H9 (cell line): Measurements from ENCODE around the gene TMCC1. TPM values are rescaled to one million over a fixed set of nuclear protein-coding genes. Genes with fewer than 3 reads are reported as not detected.

Experiments
- DNase-seq: peaks from one replicate; pipeline ENCODE4 v3.0.0-alpha.2; 2017
- H2AFZ ChIP-seq: one replicate; pipeline ENCODE4 v1.6.1; 2013; ENCODE audit warnings: mild to moderate bottlenecking, low read length, control low read depth, moderate library complexity
- H2AK5ac ChIP-seq: 2 replicates; pipeline ENCODE4 v1.6.1; 2013; ENCODE audit warnings: low read length, control low read depth, mixed read lengths; ENCODE audit not compliant: insufficient read length
- H2BK120ac ChIP-seq: one replicate; pipeline ENCODE4 v1.6.1; 2013; ENCODE audit warnings: low read depth, mild to moderate bottlenecking, low read length, control low read depth, inconsistent platforms; ENCODE audit not compliant: poor library complexity, severe bottlenecking
- H2BK12ac ChIP-seq: 2 replicates; pipeline ENCODE4 v1.6.1; 2013; ENCODE audit warnings: low read length, control low read depth, mixed read lengths, low read depth; ENCODE audit not compliant: insufficient read length
- H2BK15ac ChIP-seq: 2 replicates; pipeline ENCODE4 v1.6.1; 2013; ENCODE audit warnings: low read depth, low read length, control low read depth
- H2BK20ac ChIP-seq: one replicate; pipeline ENCODE4 v1.6.1; 2013; ENCODE audit warnings: low read depth, mild to moderate bottlenecking, low read length, control low read depth, inconsistent platforms; ENCODE audit not compliant: poor library complexity, severe bottlenecking
- H2BK5ac ChIP-seq: 2 replicates; pipeline ENCODE4 v1.6.1; 2013; ENCODE audit warnings: low read length, control low read depth, mixed read lengths; ENCODE audit not compliant: insufficient read length
- H3K14ac ChIP-seq: 2 replicates; pipeline ENCODE4 v1.6.1; 2013; ENCODE audit warnings: low read length, control low read depth; ENCODE audit not compliant: insufficient read depth
- H3K18ac ChIP-seq: 2 replicates; pipeline ENCODE4 v1.6.1; 2013; ENCODE audit warnings: low read depth, mild to moderate bottlenecking, mixed read lengths, low read length, control low read depth; ENCODE audit not compliant: insufficient read length
- H3K23ac ChIP-seq: 2 replicates; pipeline ENCODE4 v1.6.1; 2013; ENCODE audit warnings: low read length, control low read depth, mixed read lengths, low read depth; ENCODE audit not compliant: insufficient read length
- H3K23me2 ChIP-seq: 2 replicates; pipeline ENCODE4 v1.6.1; 2013; ENCODE audit warnings: low read depth, mild to moderate bottlenecking, mixed read lengths, low read length, control low read depth; ENCODE audit not compliant: insufficient read length, poor library complexity, severe bottlenecking
- H3K27ac ChIP-seq: 2 replicates; pipeline ENCODE4 v1.5.1; 2013; ENCODE audit warnings: low read length, control low read depth, mixed read lengths, low read depth; ENCODE audit not compliant: insufficient read length
- H3K27me3 ChIP-seq: 2 replicates; pipeline ENCODE4 v1.6.1; 2013; ENCODE audit warnings: low read length, control low read depth, inconsistent platforms; ENCODE audit not compliant: insufficient read depth
- H3K4ac ChIP-seq: 2 replicates; pipeline ENCODE4 v1.6.1; 2013; ENCODE audit warnings: low read depth, mild to moderate bottlenecking, control low read depth, inconsistent platforms, low read length, moderate library complexity
- H3K4me1 ChIP-seq: 2 replicates; pipeline ENCODE4 v1.6.1; 2013; ENCODE audit warnings: low read length, control low read depth, inconsistent platforms; ENCODE audit not compliant: insufficient read depth
- H3K4me2 ChIP-seq: 2 replicates; pipeline ENCODE4 v1.6.1; 2013; ENCODE audit warnings: low read length, control low read depth, mixed read lengths; ENCODE audit not compliant: insufficient read length, insufficient read depth
- H3K56ac ChIP-seq: 2 replicates; pipeline ENCODE4 v1.6.1; 2013; ENCODE audit warnings: low read depth, mild to moderate bottlenecking, mixed read lengths, low read length, control low read depth; ENCODE audit not compliant: insufficient read length
- H3K79me1 ChIP-seq: 2 replicates; pipeline ENCODE4 v1.6.1; 2013; ENCODE audit warnings: low read depth, mild to moderate bottlenecking, moderate library complexity, low read length, control low read depth, inconsistent platforms; ENCODE audit not compliant: insufficient read depth, poor library complexity, severe bottlenecking
- H3K79me2 ChIP-seq: 2 replicates; pipeline ENCODE4 v1.6.1; 2013; ENCODE audit warnings: low read length, control low read depth, inconsistent platforms; ENCODE audit not compliant: insufficient read depth
- H3K9ac ChIP-seq: 2 replicates; pipeline ENCODE4 v1.6.1; 2013; ENCODE audit warnings: low read length, control low read depth, mixed read lengths; ENCODE audit not compliant: insufficient read length; ENCODE audit errors: extremely low read depth
- H3K9me3 ChIP-seq: one replicate; pipeline ENCODE4 v1.6.1; 2013; ENCODE audit warnings: low read depth, low read length, inconsistent platforms; ENCODE audit not compliant: control insufficient read depth
- H3T11ph ChIP-seq: one replicate; pipeline ENCODE4 v1.6.1; 2013; ENCODE audit warnings: mild to moderate bottlenecking, low read length, control low read depth, inconsistent platforms
- H4K20me1 ChIP-seq: one replicate; pipeline ENCODE4 v1.6.1; 2013; ENCODE audit not compliant: control insufficient read depth, insufficient read length, insufficient read depth
- H4K5ac ChIP-seq: 2 replicates; pipeline ENCODE4 v1.6.1; 2013; ENCODE audit warnings: low read depth, mild to moderate bottlenecking, mixed read lengths, low read length, control low read depth; ENCODE audit not compliant: insufficient read length
- H4K8ac ChIP-seq: replicated peaks from 2 replicates; pipeline ENCODE4 v1.6.1; 2013; ENCODE audit warnings: low read length, control low read depth, mixed read lengths, low read depth; ENCODE audit not compliant: insufficient read length
- H4K91ac ChIP-seq: 2 replicates; pipeline ENCODE4 v1.6.1; 2013; ENCODE audit warnings: low read depth, mild to moderate bottlenecking, moderate library complexity, mixed read lengths, low read length, control low read depth; ENCODE audit not compliant: insufficient read length
- H3K27ac Mint-ChIP-seq, 3 experiments: 2 replicates in 2 of 3; 3 replicates in 1 of 3; pipeline ENCODE4 v1.8.0; 2020 to 2021; ENCODE audit warnings: mixed read lengths in 3 of 3, mild to moderate bottlenecking in 1 of 3, moderate library complexity in 1 of 3
- H3K27me3 Mint-ChIP-seq: 2 replicates; pipeline ENCODE4 v1.8.0; 2021; ENCODE audit warnings: low read depth, mild to moderate bottlenecking, moderate library complexity, mixed read lengths
- H3K36me3 Mint-ChIP-seq, 3 experiments: 2 replicates in 2 of 3; 3 replicates in 1 of 3; pipeline ENCODE4 v1.8.0; 2020 to 2021; ENCODE audit warnings: low read depth in 3 of 3, mixed read lengths in 3 of 3; ENCODE audit not compliant: insufficient read depth in 1 of 3
- H3K4me1 Mint-ChIP-seq, 2 experiments: 2 replicates each; pipeline ENCODE4 v1.8.0; 2020; ENCODE audit warnings: mixed read lengths in 2 of 2
- H3K4me3 Mint-ChIP-seq, 2 experiments: 2 replicates in 1 of 2; 3 replicates in 1 of 2; pipeline ENCODE4 v1.8.0; 2020 to 2021; ENCODE audit warnings: mild to moderate bottlenecking in 2 of 2, mixed read lengths in 2 of 2, moderate library complexity in 1 of 2
- H3K9me3 Mint-ChIP-seq, 2 experiments: 2 replicates in 1 of 2; 3 replicates in 1 of 2; pipeline ENCODE4 v1.8.0; 2020; ENCODE audit warnings: mild to moderate bottlenecking in 2 of 2, mixed read lengths in 2 of 2, moderate library complexity in 1 of 2
- WGBS: extraction: QIAGEN DNeasy Blood & Tissue Kit; methylation state at CpG from one replicate; pipeline ENCODE4 v1.1.7; 2013; ENCODE audit warnings: missing lambda C conversion rate, low lambda C conversion rate, mixed read lengths; ENCODE audit not compliant: insufficient read length; ENCODE audit errors: extremely low coverage; 5-methylcytosine and 5-hydroxymethylcytosine counted together
- total RNA-seq: library from RNA; stranded (reverse); gene quantifications from 2 replicates; pipeline ENCODE4 v1.2.1, GENCODE V29; 2021
- TF ChIP-seq, protein P1 (sequence below): fragments of 200-600 bp; sonication (generic); conservative IDR thresholded peaks from 3 replicates; pipeline ENCODE4 v1.8.0; 2021; ENCODE audit warnings: antibody characterized with exemption, mild to moderate bottlenecking

The TMCC1 gene
- total RNA-seq, 1 experiment from 2014 or later: 24.4 TPM

DNA sequence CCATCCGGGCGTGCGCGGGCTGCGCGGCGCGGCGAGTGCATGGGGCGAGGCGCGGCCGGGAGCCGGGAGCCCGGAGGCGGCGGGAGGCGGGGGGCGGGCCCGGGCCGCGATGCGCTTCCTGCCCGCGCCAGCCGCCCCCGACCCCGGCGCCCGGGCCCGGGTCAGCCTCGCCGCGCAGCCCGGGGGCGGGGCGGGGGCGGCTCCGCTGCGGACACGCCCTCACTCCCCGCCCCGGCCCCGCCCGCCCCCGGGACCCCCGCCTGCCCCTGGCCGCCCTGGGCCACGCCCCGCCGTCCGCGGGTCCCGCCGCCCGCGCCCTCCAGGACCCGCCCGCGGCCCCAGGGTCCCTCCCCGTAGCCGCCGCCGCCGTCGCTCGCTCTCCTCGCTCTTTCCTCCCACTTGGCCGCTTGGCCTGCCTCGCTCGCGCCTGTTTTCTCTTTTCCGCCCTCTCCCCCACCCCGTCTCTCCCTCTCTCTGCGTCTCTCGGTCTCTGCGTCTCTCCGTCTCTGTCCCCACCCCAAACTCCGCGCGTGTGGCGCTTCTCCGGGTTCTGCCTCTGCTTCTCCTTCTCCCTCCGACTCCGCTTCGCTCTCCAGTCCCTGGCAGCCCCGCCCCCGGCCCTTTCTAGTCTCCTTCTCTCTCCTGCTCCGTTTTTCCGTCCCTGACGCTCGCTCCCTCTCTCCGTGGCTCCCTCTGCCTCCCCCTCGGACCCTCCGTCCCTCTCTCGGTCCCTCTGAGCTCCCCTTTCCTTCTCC lies 286.7 kb downstream of the TMCC1 start, which contains the start of gene PLXND1:
PLXND1 (minus strand) TSS at position 41 of the 755 bp plus-strand sequence; CDS start at position 4, 37 bp downstream.
- Histone ChIP-seq H2BK20ac (no peak within 1 kb of the TSS), H3K23me2 (peaks cover 12% of the 10 kb centered on the region), H4K5ac (no peak within 1 kb of the TSS), H3K27ac (no peak within 1 kb of the TSS), H3K4me2 (peak within 1 kb of the TSS; percentile 67), H3K4ac (no peak within 1 kb of the TSS), H2AFZ (no peak within 1 kb of the TSS), H3K56ac (no peak within 1 kb of the TSS), H3T11ph (no peak within 1 kb of the TSS), H3K9me3 (no peaks in the 10 kb centered on the region), H3K14ac (peak within 1 kb of the TSS; percentile 28), H3K79me2 (peaks cover 2% of the 10 kb centered on the region; the same call in 1 of the 2 replicates), H3K9ac (peak within 1 kb of the TSS; percentile 3), H3K23ac (no peak within 1 kb of the TSS), H2BK15ac (no peak within 1 kb of the TSS), H4K20me1 (no peaks in the 10 kb centered on the region), H4K91ac (no peak within 1 kb of the TSS), H2BK120ac (no peak within 1 kb of the TSS), H2AK5ac (no peak within 1 kb of the TSS), H2BK5ac (no peak within 1 kb of the TSS), H3K4me1 (peaks cover 3% of the 10 kb centered on the region), H3K18ac (no peak within 1 kb of the TSS), H2BK12ac (no peak within 1 kb of the TSS), H3K27me3 (peaks cover 6% of the 10 kb centered on the region; the same call in 1 of the 2 replicates), H4K8ac (no peak within 1 kb of the TSS), H3K79me1 (no peaks in the 10 kb centered on the region)
- Mint-ChIP-seq H3K36me3 (peaks cover 0 to 2% (median 0%) of the 10 kb centered on the region in 3 experiments; a peak in 2 of 7 replicates), H3K27me3 (peaks cover 38% of the 10 kb centered on the region), H3K9me3 (peaks cover 2 to 3% of the 10 kb centered on the region in 2 experiments; a peak in 2 of 5 replicates), H3K4me1 (peaks cover 55 to 56% of the 10 kb centered on the region in 2 experiments), H3K27ac (peak within 1 kb of the TSS; percentile 53 to 96 (median 81); a peak in 5 of 7 replicates), H3K4me3 (peak within 1 kb of the TSS; percentile 81 to 93)
- WGBS: no CpG with 5 or more reads among the region's 96 CpGs
- TF ChIP-seq, protein P1, sequence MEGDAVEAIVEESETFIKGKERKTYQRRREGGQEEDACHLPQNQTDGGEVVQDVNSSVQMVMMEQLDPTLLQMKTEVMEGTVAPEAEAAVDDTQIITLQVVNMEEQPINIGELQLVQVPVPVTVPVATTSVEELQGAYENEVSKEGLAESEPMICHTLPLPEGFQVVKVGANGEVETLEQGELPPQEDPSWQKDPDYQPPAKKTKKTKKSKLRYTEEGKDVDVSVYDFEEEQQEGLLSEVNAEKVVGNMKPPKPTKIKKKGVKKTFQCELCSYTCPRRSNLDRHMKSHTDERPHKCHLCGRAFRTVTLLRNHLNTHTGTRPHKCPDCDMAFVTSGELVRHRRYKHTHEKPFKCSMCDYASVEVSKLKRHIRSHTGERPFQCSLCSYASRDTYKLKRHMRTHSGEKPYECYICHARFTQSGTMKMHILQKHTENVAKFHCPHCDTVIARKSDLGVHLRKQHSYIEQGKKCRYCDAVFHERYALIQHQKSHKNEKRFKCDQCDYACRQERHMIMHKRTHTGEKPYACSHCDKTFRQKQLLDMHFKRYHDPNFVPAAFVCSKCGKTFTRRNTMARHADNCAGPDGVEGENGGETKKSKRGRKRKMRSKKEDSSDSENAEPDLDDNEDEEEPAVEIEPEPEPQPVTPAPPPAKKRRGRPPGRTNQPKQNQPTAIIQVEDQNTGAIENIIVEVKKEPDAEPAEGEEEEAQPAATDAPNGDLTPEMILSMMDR: no peak
- DNase-seq: peak; percentile 77
